MM.1S (cell line): ENCODE measurements around the gene PLCB1.

Experiments
- DNase-seq: peaks from one replicate; pipeline ENCODE4 v3.0.0-alpha.2; 2015
- H2AFZ ChIP-seq: fragments of 300-600 bp; sonication (generic); 2 replicates; pipeline ENCODE4 v1.6.0; 2016; ENCODE audit warnings: antibody characterized with exemption, low read length
- H3F3A ChIP-seq: fragments of 300-600 bp; sonication (generic); 2 replicates; pipeline ENCODE4 v1.6.1; 2016; ENCODE audit warnings: mild to moderate bottlenecking, antibody characterized with exemption, low read length, moderate library complexity, mixed read lengths; ENCODE audit not compliant: insufficient read depth
- H3K27ac ChIP-seq: fragments of 300-600 bp; sonication (generic); 2 replicates; pipeline ENCODE4 v1.5.1; 2016; ENCODE audit warnings: mild to moderate bottlenecking, low read length
- H3K27me3 ChIP-seq: fragments of 300-600 bp; sonication (generic); replicated peaks from 2 replicates; pipeline ENCODE4 v1.6.0; 2016; ENCODE audit warnings: low read length; ENCODE audit not compliant: insufficient read depth
- H3K36me3 ChIP-seq: fragments of 300-600 bp; sonication (generic); replicated peaks from 2 replicates; pipeline ENCODE4 v1.6.1; 2016; ENCODE audit warnings: mild to moderate bottlenecking, low read length, mixed read lengths; ENCODE audit not compliant: insufficient read depth
- H3K4me1 ChIP-seq: fragments of 300-600 bp; sonication (generic); 2 replicates; pipeline ENCODE4 v1.6.1; 2016; ENCODE audit warnings: low read length, mixed read lengths
- H3K4me2 ChIP-seq: fragments of 300-600 bp; sonication (generic); 2 replicates; pipeline ENCODE4 v1.6.0; 2016; ENCODE audit warnings: low read depth, low read length
- H3K4me3 ChIP-seq: fragments of 300-600 bp; sonication (generic); 2 replicates; pipeline ENCODE4 v1.5.1; 2016; ENCODE audit warnings: low read length, mixed read lengths
- H3K79me2 ChIP-seq: fragments of 300-600 bp; sonication (generic); 2 replicates; pipeline ENCODE4 v1.6.1; 2016; ENCODE audit warnings: mixed run types, low read length, mixed read lengths
- H3K9ac ChIP-seq: fragments of 300-600 bp; sonication (generic); 2 replicates; pipeline ENCODE4 v1.6.1; 2016; ENCODE audit warnings: low read length, mixed read lengths
- H3K9me2 ChIP-seq: fragments of 300-600 bp; sonication (generic); replicated peaks from 2 replicates; pipeline ENCODE4 v1.6.1; 2016; ENCODE audit warnings: mild to moderate bottlenecking, low read length, mixed read lengths; ENCODE audit not compliant: insufficient read depth
- H3K9me3 ChIP-seq: fragments of 300-600 bp; sonication (generic); replicated peaks from 2 replicates; pipeline ENCODE4 v1.6.1; 2016; ENCODE audit warnings: mild to moderate bottlenecking, low read length, mixed read lengths; ENCODE audit not compliant: insufficient read depth
- H4K20me1 ChIP-seq: fragments of 300-600 bp; sonication (generic); 2 replicates; pipeline ENCODE4 v1.6.1; 2016; ENCODE audit warnings: mild to moderate bottlenecking, low read length, moderate library complexity, mixed read lengths; ENCODE audit not compliant: insufficient read depth
- EZH2 ChIP-seq: fragments of 300-600 bp; sonication (generic); optimal IDR thresholded peaks from 2 replicates; pipeline ENCODE3; 2017; ENCODE audit warnings: low read depth, mild to moderate bottlenecking, antibody characterized with exemption, low read length, mixed read lengths
- EZH2phosphoT487 ChIP-seq: fragments of 300-600 bp; sonication (generic); IDR thresholded peaks from 2 replicates; pipeline ENCODE4 v1.6.1; 2018; ENCODE audit warnings: antibody characterized with exemption, low read length
- TF ChIP-seq, protein P1 (sequence below): fragments of 300-600 bp; sonication (generic); IDR thresholded peaks from 2 replicates; pipeline ENCODE4 v1.5.1; 2016; ENCODE audit warnings: antibody characterized with exemption, low read length, mixed read lengths

The PLCB1 gene

GRCh38 chr20:8389381-8390036, 257.4 kb downstream of the PLCB1 start:
- Histone ChIP-seq H3K4me2 (no peak overlapping the region), H3K9ac (no peak overlapping the region), H2AFZ (no peak overlapping the region), H3K9me2 (no peaks in the 10 kb centered on the region), H3K27me3 (no peaks in the 10 kb centered on the region), H3K36me3 (no peaks in the 10 kb centered on the region), H3K79me2 (no peaks in the 10 kb centered on the region), H3K4me1 (peaks cover 7% of the 10 kb centered on the region), H3F3A (no peaks in the 10 kb centered on the region; the same call in 1 of the 2 replicates), H3K4me3 (no peak overlapping the region), H3K27ac (no peak overlapping the region), H4K20me1 (no peaks in the 10 kb centered on the region), H3K9me3 (no peaks in the 10 kb centered on the region)
- TF ChIP-seq EZH2 = no peak
- no peak for TF ChIP-seq EZH2phosphoT487
- TF ChIP-seq, protein P1, sequence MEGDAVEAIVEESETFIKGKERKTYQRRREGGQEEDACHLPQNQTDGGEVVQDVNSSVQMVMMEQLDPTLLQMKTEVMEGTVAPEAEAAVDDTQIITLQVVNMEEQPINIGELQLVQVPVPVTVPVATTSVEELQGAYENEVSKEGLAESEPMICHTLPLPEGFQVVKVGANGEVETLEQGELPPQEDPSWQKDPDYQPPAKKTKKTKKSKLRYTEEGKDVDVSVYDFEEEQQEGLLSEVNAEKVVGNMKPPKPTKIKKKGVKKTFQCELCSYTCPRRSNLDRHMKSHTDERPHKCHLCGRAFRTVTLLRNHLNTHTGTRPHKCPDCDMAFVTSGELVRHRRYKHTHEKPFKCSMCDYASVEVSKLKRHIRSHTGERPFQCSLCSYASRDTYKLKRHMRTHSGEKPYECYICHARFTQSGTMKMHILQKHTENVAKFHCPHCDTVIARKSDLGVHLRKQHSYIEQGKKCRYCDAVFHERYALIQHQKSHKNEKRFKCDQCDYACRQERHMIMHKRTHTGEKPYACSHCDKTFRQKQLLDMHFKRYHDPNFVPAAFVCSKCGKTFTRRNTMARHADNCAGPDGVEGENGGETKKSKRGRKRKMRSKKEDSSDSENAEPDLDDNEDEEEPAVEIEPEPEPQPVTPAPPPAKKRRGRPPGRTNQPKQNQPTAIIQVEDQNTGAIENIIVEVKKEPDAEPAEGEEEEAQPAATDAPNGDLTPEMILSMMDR = peak; percentile 48
- DNase-seq = peak; percentile 45

GRCh38 chr20:8390037-8390433, 258.0 kb downstream of the PLCB1 start:
- no peaks in the 10 kb centered on the region for H4K20me1 ChIP-seq
- H2AFZ ChIP-seq = no peak overlapping the region
- H3K9me3 ChIP-seq = no peaks in the 10 kb centered on the region
- no peaks in the 10 kb centered on the region for H3K36me3 ChIP-seq
- peaks cover 12% of the 10 kb centered on the region for H3K4me1 ChIP-seq
- no peak for DNase-seq
- no peak overlapping the region for H3K4me3 ChIP-seq
- no peak overlapping the region for H3K27ac ChIP-seq
- H3K4me2 ChIP-seq = no peak overlapping the region
- no peaks in the 10 kb centered on the region for H3K79me2 ChIP-seq
- no peaks in the 10 kb centered on the region for H3K9me2 ChIP-seq
- no peaks in the 10 kb centered on the region; the same call in 1 of the 2 replicates for H3F3A ChIP-seq
- TF ChIP-seq, protein P1 = no peak
- TF ChIP-seq EZH2phosphoT487 (no peak), EZH2 (no peak)
- no peaks in the 10 kb centered on the region for H3K27me3 ChIP-seq
- no peak overlapping the region for H3K9ac ChIP-seq

DNA sequence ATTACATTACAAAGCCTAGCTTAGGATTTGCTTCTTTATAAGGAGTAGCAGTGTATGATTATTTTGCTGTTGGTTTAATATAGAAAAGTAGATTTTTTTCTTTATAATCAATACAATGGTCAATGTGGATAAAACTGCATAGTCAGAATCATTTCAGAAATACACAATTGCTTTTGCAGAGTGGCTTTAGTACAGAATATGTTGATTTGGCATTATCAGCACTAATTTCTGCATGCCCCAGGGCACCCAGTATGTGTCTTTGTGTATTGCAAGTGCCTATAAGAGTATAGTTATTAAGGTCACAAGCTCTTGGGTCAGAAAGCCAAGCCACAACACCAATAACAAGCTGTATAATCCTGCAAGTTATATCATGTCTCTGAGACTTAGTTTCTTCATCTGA, 258.4 kb downstream of the PLCB1 start:
- no peaks in the 10 kb centered on the region for H3K27me3 ChIP-seq
- H3K9ac ChIP-seq = no peak overlapping the region
- H3K4me3 ChIP-seq = no peak overlapping the region
- no peaks in the 10 kb centered on the region for H3K9me3 ChIP-seq
- DNase-seq = no peak
- no peaks in the 10 kb centered on the region; the same call in 1 of the 2 replicates for H3F3A ChIP-seq
- H3K79me2 ChIP-seq = no peaks in the 10 kb centered on the region
- H4K20me1 ChIP-seq = no peaks in the 10 kb centered on the region
- H3K36me3 ChIP-seq = no peaks in the 10 kb centered on the region
- no peak for TF ChIP-seq EZH2phosphoT487
- no peak for TF ChIP-seq EZH2
- TF ChIP-seq, protein P1 = no peak
- no peak overlapping the region for H3K27ac ChIP-seq
- H3K9me2 ChIP-seq = no peaks in the 10 kb centered on the region
- no peak overlapping the region for H2AFZ ChIP-seq
- H3K4me2 ChIP-seq = no peak overlapping the region
- peaks cover 13% of the 10 kb centered on the region for H3K4me1 ChIP-seq
